A549 (cell line): ENCODE measurements around the gene ADCY3.

Source experiments
- CTCF ChIP-seq: fragments of >200 bp; sonication (Bioruptor Twin); formaldehyde crosslinking; IDR thresholded peaks from 3 replicates; pipeline ENCODE4 v1.5.1; 2016
- MAFK ChIP-seq: fragments of 450-650 bp; IDR thresholded peaks from 2 replicates; pipeline ENCODE4 v1.6.1; 2014; ENCODE audit not compliant: partially characterized antibody
- RAD21 ChIP-seq, 2 experiments: fragments of >200 bp in 1 of 2; sonication (Bioruptor Twin) in 1 of 2; formaldehyde crosslinking in 1 of 2; IDR thresholded peaks in 1 of 2; conservative IDR thresholded peaks in 1 of 2; 2 replicates in 1 of 2; 3 replicates in 1 of 2; pipeline ENCODE4 v1.6.1; 2012 to 2018; ENCODE audit warnings: inconsistent platforms in 1 of 2

- no peak for TF ChIP-seq CTCF
- TF ChIP-seq RAD21 (conservative IDR thresholded peaks at IDR 0.05 in 1 of 2, IDR thresholded peaks at IDR 0.05 in 1 of 2) = no peak
- no peak for TF ChIP-seq MAFK
Observed at GRCh38 chr2:24881158-24881557, 38.9 kb downstream of the ADCY3 start.
